ENCODE data around the gene MEP1A.

MEP1A gene

DNA sequence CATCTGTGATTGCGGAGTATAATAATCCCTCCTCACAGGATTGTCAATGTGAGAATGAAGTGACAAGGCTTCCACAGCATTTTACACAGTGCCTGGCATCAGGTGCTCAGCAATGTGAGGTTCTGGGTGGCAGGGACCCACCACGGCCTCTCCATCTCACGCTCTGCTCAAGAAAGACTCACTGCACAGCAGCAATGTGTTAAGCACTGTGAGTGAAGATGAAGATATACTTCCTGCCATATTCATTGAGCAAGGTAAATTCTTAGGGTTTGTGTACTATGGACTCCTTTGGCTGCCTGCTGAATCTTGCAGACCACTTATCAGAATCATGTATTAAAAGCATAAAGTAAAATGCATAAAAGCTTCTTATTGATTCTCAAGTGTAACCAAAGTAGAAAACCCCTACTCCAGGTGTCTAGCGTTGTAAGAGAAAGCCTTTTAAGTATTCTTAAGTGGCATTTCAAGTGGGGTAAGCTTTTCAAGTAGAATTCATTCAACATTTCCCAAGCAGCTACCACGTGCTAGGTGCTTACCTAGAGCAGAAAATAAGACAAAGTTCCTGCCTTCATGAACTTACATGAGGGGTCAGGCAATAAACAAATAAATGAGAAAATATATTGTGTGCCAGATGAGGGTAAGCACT, 17.0 kb upstream of the MEP1A start:
- DNase-seq (ENCODE audit: low read depth), result no peak

DNA sequence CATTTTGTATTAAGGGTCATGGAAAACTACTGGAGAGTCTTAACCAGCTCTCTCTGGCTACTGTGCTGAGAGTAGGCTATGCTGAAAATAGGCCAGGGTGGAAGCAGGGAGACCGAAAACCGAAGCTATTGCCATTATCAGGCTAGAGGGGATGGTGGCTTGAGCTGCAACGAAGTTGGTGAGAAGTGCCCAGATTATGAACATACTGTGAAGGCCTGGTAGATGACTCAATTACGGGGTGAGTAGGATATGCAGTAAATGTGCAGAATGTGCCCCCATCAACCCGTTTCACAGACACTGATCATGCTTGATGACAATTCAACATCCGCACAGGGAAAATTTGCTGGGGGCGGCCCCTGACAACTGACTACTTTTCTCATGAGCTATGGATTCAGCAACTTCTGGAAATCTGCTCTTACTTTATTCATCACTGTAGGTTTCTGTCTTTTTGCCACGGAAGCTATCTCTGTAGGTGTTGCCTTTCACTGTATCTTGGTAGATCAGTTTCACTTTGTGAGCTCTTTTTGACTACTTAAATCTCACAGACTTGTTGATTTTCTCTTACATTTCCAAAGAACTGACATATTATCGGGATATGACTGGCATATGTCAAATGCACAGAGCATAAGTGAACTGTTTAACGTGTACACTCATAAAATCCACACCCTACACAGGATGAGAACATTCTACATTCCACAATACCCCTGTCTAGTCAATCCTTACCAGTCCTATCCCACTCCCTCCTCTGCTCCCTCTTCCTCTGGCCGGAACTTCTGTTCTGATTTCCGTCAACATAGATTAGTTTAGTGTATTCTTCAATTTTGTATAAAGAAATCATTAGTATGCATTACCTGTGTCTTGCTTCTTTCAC, 15.5 kb upstream of the MEP1A start:
- no peak for DNase-seq (ENCODE audit: low read depth)

DNA sequence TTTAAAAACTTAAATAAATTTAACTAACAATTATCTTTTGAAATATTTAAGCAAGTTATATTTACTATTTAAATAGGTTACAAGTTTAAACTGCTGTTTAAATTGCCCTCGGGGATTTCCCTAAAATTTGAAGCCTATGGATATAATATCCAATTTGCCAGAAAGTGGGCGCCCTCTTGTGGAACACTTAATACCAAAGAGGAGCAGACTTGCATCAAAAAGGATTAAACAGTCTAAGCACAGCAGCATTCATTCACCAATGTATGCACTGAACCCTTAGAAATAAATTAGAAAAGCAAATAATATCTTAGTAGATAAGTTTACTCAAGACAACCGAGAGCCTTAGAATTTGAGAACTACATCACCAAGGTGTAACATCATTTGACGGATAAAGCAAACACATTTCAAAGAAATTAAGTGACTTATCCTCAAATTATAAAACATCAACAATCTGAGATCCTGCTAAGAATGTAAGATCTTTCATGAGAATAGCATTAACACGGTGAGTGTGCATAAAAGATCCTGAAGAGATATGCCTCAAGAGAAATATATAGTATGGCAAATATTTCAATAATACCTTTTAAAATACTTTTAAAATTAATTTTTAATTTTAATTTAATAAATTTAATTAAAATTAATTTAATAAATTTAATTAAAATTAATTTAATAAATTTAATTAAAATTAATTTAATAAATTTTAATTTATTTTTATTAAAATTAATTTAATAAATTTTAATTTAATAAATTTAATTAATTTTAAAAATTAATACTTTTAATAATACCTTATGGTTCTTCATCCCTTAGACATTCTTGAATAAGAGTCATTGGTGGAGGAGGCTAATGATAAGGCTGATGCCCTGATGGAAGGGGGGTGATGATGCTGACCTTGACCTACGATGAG, 11.5 kb upstream of the MEP1A start:
- DNase-seq (ENCODE audit: low read depth), result peak; percentile 20

DNA sequence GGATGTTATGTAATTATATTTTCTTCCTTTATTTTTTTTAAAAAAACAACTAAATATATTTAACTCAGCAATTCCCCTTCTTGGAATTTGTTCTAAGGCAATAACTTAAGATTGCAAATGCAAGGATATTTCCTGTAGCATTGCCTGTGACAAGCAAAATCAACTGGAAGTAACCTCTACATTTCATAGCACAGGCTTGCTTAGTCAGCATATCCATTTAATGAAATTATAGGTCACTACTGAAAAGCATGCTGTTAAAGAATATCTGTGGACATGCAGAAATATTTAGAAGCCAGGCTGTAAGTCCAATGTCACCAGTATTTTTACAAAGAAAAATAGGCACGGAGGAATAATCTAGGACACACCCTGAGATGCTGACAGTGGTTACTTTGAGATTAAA, 8.7 kb upstream of the MEP1A start:
- DNase-seq (ENCODE audit: low read depth), result no peak

DNA sequence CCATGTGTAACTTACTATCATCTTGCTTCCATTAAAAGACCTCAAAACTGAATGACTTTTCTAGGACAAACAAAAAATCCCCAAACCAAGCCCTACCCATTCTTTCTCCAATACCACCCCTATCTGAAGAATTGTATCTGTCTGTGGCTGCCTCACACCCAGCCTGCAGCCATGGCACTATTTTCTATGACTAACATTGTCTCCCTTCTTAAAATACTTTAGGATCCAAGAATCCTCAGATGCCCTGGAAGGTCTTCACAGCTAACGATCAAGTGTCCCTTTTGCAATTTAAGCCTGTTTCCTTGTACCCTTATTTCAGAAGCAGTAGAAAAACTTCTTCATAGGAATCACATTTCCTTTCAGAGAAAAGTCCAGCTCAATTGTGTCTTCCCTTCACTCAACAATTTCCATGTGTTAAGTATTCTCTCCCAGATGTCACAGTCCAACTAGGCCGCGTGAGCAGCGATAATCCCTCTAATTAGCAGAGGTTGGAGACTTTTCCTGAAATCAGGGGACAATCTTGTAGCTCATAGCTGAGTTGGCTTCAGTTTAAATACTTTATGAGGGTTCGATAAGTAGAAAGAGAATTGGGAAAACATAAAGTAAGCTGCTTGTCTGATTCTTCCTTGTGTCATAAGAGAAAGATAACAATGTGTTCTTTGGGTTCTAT, 5.2 kb upstream of the MEP1A start:
- DNase-seq (ENCODE audit: low read depth), result no peak

DNA sequence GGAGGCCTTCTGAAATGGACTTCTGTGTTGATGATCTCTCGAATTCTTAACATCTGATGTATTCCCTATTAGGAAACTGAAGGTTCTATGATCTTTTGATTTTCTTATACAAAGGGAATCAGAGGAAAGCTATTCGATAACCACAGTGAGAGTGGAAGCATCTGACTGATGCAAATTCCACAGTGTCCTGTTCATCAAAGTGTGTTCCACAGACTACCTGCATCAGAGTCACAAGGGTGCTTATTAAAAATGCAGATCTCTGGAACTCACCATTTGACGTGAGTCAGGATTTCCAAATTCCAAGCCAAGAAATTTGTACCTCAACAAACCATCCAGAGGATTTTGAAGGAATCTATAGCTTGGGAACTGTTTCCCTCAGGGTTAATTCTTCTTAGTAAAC, 4.4 kb upstream of the MEP1A start:
- DNase-seq (ENCODE audit: low read depth), result no peak

DNA sequence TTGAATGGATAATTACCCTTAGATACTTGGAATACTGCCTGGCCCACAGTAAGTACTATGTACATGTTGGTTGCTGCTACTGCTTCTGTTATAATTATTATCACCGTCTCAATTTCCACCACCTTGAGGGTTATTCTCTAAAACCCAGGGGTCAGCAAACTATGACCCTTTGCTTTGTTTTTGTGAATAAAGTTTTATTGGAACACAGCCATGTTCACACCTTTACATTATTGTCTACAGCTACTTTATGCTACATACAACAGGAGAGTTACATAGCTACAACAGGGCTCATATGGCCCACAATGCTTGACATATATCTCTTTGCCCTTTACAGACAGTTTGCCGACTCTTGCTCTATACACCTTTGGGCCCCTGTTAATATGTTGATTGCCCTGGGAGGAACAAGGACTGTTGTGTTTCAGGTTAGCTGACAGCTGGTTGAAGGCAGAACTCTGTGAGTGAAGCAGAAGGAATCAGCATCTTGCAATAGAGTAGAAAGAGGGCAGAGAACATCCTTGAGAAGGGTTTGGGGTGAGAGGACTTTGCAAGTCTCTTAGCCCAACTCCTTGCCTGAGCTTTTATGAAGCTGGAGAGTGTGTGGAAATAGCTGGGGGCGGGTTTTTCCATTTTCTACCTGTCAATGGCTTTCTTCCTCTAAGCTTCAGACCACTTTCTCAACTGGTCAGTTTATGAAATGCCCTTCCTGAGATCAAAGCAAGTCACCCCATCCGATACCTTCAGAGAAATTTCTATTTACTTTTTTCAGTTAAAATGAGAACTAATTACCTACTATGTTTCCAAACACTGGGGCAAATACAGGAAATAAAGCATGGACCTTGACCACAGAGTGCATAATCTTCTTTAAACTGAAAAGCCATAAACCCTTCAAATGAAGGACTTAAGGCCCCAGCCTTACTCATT, 3.5 kb upstream of the MEP1A start:
- DNase-seq (ENCODE audit: low read depth), result no peak

DNA sequence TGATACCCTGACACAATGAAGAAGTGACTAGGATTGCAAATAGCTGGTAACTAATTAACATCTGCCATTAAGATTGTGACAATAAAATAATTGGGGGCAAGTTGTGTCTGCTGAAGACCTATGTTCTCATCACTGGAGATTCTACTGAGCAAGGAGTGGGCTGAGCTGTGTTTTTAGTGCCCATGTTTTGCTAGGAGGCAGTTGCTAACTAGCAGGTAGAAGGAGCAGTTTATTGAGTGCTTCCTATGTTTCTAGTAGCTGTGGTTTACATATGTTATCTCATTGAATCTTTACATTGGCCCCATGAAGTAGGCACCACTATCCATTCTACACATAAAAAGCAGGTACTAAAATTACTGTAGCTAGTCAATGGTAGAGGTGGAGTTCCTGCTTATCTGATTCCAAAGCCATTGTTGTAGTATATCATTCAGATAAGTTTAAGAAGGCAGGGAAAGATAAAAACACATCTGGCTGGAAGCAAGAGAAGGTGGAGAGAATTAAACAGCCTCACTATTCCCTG, 2.8 kb upstream of the MEP1A start:
- DNase-seq (ENCODE audit: low read depth), result no peak

DNA sequence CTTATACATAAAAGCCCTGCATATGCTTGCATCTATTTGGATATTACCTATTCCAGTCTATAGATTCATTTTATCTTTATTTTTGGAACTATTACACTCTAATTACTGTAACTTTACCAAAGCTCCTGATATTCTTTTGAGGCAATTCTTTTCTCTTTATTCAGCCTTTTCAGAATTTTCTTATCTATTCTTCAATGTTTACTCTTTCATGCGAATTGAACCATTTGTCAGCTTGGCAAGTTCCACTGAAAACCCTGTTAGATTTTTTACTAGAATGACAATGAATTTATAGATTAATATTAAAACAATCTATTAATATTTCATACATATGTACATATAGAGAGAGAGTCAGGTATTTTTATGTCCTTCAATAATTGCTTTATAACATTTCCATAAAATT, 554 bp upstream of the MEP1A start:
- no peak for DNase-seq (ENCODE audit: low read depth)

DNA sequence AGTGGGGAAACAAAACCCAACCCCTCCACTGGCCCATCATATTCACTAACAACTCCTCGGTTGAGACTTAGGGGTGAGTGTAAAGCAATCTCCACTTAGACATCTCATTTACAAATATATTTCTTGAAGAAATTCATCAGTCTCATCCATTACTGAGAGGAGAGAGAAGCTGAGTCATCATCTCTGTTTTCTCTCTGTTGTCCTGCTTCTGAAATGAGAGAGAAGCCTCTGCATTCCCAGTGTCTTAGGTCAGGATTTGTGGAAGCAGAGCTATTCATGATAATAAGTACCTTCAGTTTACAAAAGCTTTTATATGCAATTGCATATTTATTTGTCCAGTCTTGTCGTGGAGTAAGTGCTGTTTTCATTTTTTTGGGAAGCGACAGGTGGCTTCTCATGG, 879 bp downstream of the MEP1A start:
- DNase-seq (ENCODE audit: low read depth), result no peak

DNA sequence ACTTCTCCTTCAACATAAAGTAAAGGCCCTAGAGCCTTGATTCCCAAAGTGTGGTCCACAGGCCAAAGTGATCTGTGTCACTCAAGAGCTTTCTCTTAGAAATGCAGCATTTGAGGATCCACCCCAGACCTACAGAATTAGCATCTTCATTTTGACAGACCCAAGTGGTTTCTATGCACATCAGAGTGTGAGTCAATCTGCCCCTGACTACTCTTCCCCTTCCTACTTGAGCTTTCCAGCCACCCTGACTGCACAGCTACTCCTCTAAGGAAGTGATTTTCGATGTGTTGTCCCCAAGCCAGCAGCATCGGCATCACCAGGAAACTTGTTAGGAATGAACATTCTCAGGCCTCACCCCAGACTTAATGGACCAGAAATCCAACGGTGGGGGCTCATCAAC, 2.6 kb downstream of the MEP1A start:
- DNase-seq (ENCODE audit: low read depth), result no peak

DNA sequence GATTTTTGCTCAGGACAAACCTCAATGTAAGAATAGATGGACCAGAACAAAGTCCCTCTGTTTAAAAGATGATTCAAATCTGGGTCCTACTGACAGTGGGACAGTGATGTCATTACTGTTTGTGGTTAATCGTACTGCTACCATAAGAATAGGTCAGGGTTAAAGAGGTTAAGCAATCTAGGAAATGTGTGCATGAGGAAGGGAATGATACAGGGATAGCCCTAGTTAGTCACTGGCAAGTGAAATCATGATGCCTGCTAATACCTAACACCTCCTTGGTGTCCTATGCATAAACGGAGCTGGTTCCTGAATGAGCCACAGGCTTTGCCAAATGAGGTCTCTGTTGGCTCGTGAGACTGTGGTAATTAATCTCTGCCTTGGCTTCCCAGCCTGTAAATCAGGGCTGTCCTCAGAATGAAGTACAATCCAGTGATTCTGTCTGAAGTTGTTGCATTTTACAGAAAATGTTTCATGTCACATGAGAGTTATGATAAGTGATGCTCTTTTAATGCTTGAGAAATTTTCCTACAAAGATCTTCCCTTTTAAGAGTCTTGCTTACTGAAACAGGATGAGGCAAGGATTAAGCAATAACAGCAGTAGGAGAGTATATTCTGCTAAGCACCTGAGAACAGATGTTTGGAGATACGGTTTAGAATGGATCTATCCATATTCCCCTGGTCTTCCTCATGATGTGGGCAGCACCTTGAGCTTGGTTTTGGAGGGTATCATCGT, 3.8 kb downstream of the MEP1A start:
- DNase-seq (ENCODE audit: low read depth), result no peak

DNA sequence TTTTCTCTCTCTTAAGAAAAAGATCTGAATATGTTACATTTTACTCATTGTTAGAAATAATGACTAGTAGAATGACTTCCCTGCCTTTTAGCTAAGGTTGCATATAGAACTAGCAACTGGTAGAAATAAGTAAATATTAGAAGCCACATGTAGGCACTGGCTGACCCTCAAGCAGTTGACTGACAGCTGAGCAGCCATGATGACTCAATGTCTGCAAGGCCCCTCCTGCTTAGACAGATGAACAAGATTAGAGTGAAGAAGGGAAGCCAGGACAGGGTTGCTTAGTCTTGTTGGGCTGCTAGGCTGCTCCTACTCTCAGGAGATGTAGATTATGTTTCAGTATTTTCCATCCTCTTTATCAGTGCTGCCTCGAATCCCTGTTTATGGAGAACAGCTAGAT, 6.5 kb downstream of the MEP1A start:
- DNase-seq (ENCODE audit: low read depth), result no peak

DNA sequence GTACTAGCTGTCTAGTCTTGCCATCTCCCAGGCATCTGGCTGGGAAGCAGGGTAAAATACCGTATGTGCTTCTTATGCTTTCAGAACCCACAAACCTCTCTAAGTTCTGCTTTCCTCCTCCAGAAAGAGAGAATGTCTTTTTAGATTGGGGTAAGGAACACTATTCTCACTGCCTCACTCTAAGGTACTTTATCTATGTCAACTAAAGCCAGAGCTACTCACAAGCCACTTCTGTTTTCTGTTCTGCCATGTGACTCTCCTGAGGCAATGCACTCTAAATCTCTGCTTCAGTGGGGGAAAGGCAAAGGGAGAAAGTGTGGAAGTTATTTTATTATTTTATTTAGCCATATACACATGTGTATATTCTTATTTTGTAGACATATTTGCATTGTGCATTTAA, 15.6 kb downstream of the MEP1A start:
- DNase-seq (ENCODE audit: low read depth), result no peak

DNA sequence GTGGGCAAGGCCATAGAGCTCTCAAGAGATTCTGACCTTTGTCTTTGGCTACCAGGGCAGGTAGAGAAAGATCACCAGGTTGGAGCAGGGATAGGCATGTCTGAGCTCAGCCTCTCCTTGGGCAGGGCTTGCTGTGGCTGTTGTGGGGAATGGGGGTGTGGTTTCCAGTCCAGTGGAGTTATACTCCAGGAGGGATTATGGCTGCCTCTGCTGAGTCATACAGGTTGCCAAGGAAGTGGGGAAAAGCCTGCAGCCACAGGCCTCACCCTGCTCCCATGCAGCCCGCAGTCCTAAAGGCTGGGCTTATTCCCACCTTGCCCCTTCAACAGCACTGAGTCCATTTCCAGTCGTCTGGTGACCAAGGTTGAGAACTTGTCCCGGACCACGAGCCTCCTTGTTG, 21.9 kb downstream of the MEP1A start:
- DNase-seq (ENCODE audit: low read depth), result no peak

DNA sequence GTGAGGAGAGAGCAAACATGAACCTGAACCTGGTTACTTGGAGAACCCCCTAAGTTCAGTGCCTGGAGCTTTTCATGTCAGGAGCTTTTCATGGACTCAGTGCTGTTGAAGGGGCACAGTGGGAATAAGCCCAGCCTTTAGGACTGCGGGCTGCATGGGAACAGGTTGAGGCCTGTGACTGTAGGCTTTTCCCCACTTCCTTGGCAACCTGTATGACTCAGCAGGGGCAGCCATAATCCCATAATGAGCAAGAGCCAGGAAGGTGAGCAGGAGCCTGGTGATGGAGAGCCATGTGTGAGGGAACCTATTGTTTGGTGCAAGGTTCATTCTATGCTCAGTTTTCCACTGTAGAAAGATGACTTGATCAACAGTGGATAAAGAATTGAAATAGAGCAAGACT, 23.4 kb downstream of the MEP1A start:
- no peak for DNase-seq (ENCODE audit: low read depth)

DNA sequence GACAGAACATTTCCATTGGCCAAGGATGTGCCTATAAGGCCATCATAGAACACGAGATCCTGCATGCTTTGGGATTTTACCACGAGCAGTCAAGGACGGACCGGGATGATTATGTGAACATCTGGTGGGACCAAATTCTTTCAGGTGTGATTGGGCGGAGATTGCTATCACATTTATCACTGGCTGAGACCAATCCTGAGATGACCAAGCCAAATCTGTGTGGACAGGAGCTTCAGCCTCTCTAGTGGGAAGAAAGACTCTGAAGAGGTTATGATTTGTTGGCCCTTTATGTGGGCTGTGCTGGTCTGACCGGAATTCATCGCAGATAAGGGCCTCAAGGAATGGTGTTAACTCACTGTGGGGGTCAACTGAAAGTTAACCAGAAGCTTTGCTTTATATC, 26.4 kb downstream of the MEP1A start:
- no peak for DNase-seq (ENCODE audit: low read depth)

DNA sequence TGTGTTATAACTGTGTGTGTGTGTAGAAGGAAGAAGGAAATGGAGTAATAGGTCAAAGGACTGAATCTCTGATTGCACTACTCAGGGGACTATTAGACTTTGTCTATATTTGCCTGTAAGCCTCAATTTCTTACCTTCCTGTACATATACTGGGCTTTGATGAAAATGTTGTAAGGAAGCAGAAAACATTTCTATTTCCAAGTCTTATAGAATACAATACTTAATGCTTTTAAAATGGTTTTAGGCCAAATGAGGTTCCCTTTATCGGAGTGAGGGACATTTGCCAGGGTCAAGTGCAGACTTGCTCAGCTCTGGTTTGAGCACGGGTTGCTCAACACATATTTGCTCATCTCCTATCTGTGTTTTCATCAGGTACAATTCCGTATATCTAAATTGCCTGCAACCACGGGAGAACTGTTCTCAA, 28.3 kb downstream of the MEP1A start:
- DNase-seq (ENCODE audit: low read depth), result no peak

DNA sequence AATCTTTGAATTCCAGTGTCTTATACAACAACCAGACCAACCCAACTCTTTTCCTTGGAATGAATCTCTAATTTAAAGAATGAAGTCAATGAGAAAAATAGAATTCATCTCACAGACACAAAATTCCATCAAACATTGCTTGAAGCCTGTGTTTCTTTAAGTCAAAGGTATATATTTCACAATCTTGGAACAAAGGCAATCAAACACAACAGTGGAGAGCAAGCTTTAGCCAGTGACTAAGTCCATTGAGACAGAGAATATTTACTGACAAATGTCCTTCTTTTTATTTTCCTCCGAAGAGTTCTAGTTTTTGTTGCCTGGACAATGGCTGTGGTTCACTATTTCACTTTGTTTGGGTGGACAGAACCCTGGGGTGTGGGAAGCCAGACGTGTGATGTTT, 35.8 kb downstream of the MEP1A start:
- DNase-seq (ENCODE audit: low read depth), result no peak

DNA sequence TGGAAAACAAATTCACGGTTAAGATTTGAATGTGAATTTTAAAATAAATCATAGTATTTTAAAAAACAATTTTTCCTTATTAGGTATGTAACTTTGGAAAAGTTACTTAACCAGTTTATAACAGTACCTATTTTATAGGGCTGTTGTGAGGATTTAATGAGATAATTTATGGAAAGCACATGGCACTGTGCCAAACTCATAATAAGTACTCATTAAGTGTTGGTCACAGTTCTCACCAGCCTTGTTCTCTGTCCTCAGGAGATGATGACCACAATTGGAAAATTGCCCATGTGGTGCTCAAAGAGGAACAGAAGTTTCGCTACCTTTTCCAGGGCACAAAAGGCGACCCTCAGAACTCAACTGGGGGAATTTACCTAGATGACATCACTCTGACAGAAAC, 39.6 kb downstream of the MEP1A start:
- no peak for DNase-seq (ENCODE audit: low read depth)
